GM12891 (cell line): ENCODE results near the gene CELF2.

Source experiments
- PAX5 ChIP-seq: IDR thresholded peaks from 2 replicates; pipeline ENCODE4 v1.6.1; 2011; ENCODE audit warnings: low read length, moderate library complexity, mild to moderate bottlenecking; ENCODE audit not compliant: insufficient read depth, severe bottlenecking
- POLR2A ChIP-seq: IDR thresholded peaks from 2 replicates; pipeline ENCODE4 v1.6.1; 2011; ENCODE audit warnings: low read depth, low read length, control low read depth
- POLR2AphosphoS5 ChIP-seq: IDR thresholded peaks from 2 replicates; pipeline ENCODE4 v1.6.1; 2011; ENCODE audit warnings: low read depth, low read length, control low read depth
- POU2F2 ChIP-seq: IDR thresholded peaks from 2 replicates; pipeline ENCODE4 v1.6.1; 2011; ENCODE audit warnings: low read depth, mild to moderate bottlenecking, control low read depth, low read length, moderate library complexity

DNA sequence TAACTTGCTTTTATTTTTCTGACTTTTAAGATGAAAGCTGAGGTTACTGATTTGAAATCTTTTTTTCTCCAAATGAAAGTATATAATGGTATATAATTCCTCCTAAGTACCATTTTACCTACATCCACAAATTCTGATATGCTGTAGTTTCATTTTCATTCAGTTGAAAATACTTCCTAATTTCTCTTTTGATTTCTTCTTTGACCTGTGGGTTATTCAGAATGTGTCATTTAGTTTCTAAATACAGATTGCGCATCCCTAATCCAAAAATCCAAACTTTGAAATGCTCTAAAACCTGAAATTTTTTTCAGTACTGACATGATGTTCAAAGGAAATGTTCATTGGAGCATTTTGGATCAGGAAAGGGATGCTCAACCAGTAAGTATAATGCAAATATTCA is 168.7 kb downstream of the CELF2 start:
- TF ChIP-seq POLR2AphosphoS5 (no peak), PAX5 (no peak), POLR2A (no peak), POU2F2 (no peak)
